COR-L47 (cell line): Measurements from ENCODE around the gene ZFYVE26.
"Not testable (repeated sequence)": the region's sequence is repeated elsewhere in the genome, so short reads cannot be mapped to it uniquely, and the experiment has no call there.

ENCODE experiments used
- DNase-seq: peaks from one replicate; lab custom pipeline; 2025; lab: John Stamatoyannopoulos, UW

The ZFYVE26 gene

GRCh38 chr14:67705211-67705610 is 111.2 kb downstream of the ZFYVE26 start:
- DNase-seq = no peak

- peak; percentile 42 for DNase-seq
These were observed 111.8 kb downstream of the ZFYVE26 start for GRCh38 chr14:67704484-67705089.

GRCh38 chr14:67703997-67704396 is 112.4 kb downstream of the ZFYVE26 start:
- no peak for DNase-seq

- not testable (repeated sequence) for DNase-seq
These were observed 114.9 kb downstream of the ZFYVE26 start, which contains the start of gene RDH12 for GRCh38 chr14:67701492-67701891. RDH12 (plus strand) TSS chr14:67701886; CDS start chr14:67722643, 20,757 bp downstream.

- DNase-seq = no peak
These were observed 118.2 kb downstream of the ZFYVE26 start for GRCh38 chr14:67698179-67698578.

- no peak for DNase-seq
These were observed 119.4 kb downstream of the ZFYVE26 start for GRCh38 chr14:67697006-67697405.
